GM18951 (cell line): ENCODE measurements around the gene TACC2.

Source experiments
- POLR2A ChIP-seq: IDR thresholded peaks from 4 replicates; pipeline ENCODE4 v1.6.1; 2011; ENCODE audit warnings: mild to moderate bottlenecking; ENCODE audit not compliant: insufficient read length, insufficient read depth; ENCODE audit errors: extremely low read depth
- in situ Hi-C: fragments of 300-500 bp; cut with MboI; formaldehyde crosslinking; loops from one replicate; pipeline ENCODE4 v1.12.0; 2022; ENCODE audit warnings: low sequenced_read_pairs, mixed read lengths, inconsistent platforms; ENCODE audit not compliant: unreplicated experiment

Gene TACC2

GRCh38 chr10:122168598-122169394 is 179.8 kb downstream of the TACC2 start:
- no peak for TF ChIP-seq POLR2A
- in situ Hi-C loops: no loop called here

- in situ Hi-C loops: no loop called here
- no peak for TF ChIP-seq POLR2A
Observed at GRCh38 chr10:122170802-122171201, 181.8 kb downstream of the TACC2 start.

- TF ChIP-seq POLR2A: no peak
- in situ Hi-C loops: no loop called here
Observed at GRCh38 chr10:122171302-122172075, 182.5 kb downstream of the TACC2 start.

GRCh38 chr10:122172361-122173008 is 183.5 kb downstream of the TACC2 start:
- in situ Hi-C loops: no loop called here
- no peak for TF ChIP-seq POLR2A

GRCh38 chr10:122173337-122173736 is 184.4 kb downstream of the TACC2 start:
- in situ Hi-C loops: no loop called here
- no peak for TF ChIP-seq POLR2A

GRCh38 chr10:122173766-122174435 is 184.9 kb downstream of the TACC2 start:
- in situ Hi-C loops: no loop called here

GRCh38 chr10:122176232-122177213 is 187.6 kb downstream of the TACC2 start:
- in situ Hi-C loops: no loop called here
- no peak for TF ChIP-seq POLR2A

More at GRCh38 chr10:122173766-122174435, 184.9 kb downstream of the TACC2 start:
- TF ChIP-seq POLR2A: no peak

- in situ Hi-C loops: no loop called here
- TF ChIP-seq POLR2A: no peak
Observed at GRCh38 chr10:122178655-122179054, 189.7 kb downstream of the TACC2 start.

- in situ Hi-C loops: no loop called here
- no peak for TF ChIP-seq POLR2A
Observed at GRCh38 chr10:122181041-122181732, 192.2 kb downstream of the TACC2 start.

GRCh38 chr10:122181876-122182275 is 192.9 kb downstream of the TACC2 start:
- TF ChIP-seq POLR2A: no peak
- in situ Hi-C loops: no loop called here

GRCh38 chr10:122182308-122182707 is 193.3 kb downstream of the TACC2 start:
- in situ Hi-C loops: no loop called here
- no peak for TF ChIP-seq POLR2A

- TF ChIP-seq POLR2A: no peak
- in situ Hi-C loops: no loop called here
Observed at GRCh38 chr10:122184254-122184653, 195.3 kb downstream of the TACC2 start.

GRCh38 chr10:122185643-122186042 is 196.7 kb downstream of the TACC2 start:
- TF ChIP-seq POLR2A: no peak
- in situ Hi-C loops: no loop called here
